NK-92 (cell line): ENCODE results near the gene CSF1R.
"Not testable (repeated sequence)": the region's sequence is repeated elsewhere in the genome, so short reads cannot be mapped to it uniquely, and the experiment has no call there.

Experiments
- DNase-seq: peaks from one replicate; lab custom pipeline; 2025; ENCODE audit not compliant: unreplicated experiment; lab: John Stamatoyannopoulos, UW

Gene CSF1R

GRCh38 chr5:150028047-150028446 is 58.3 kb downstream of the CSF1R start:
- DNase-seq = not testable (repeated sequence)

- DNase-seq = no peak
These were observed 59.6 kb downstream of the CSF1R start for GRCh38 chr5:150026682-150027172.

GRCh38 chr5:150024346-150024984 is 61.9 kb downstream of the CSF1R start:
- DNase-seq = no peak

- no peak for DNase-seq
These were observed 63.2 kb downstream of the CSF1R start for GRCh38 chr5:150023136-150023535.

- DNase-seq = no peak
These were observed 63.7 kb downstream of the CSF1R start for GRCh38 chr5:150022681-150023080.

GRCh38 chr5:150022158-150022531 is 64.2 kb downstream of the CSF1R start:
- no peak for DNase-seq

GRCh38 chr5:150021491-150022157 is 64.7 kb downstream of the CSF1R start:
- no peak for DNase-seq

- no peak for DNase-seq
These were observed 66.1 kb downstream of the CSF1R start for GRCh38 chr5:150020249-150020648.

GRCh38 chr5:150017226-150018005 is 68.9 kb downstream of the CSF1R start:
- no peak for DNase-seq

GRCh38 chr5:150016537-150016936 is 69.8 kb downstream of the CSF1R start:
- no peak for DNase-seq

- DNase-seq = no peak
These were observed 70.9 kb downstream of the CSF1R start for GRCh38 chr5:150015415-150015814.

- no peak for DNase-seq
These were observed 71.9 kb downstream of the CSF1R start for GRCh38 chr5:150014456-150014855.

- no peak for DNase-seq
These were observed 72.4 kb downstream of the CSF1R start for GRCh38 chr5:150013931-150014330.

- no peak for DNase-seq
These were observed 76.5 kb downstream of the CSF1R start for GRCh38 chr5:150009671-150010387.

GRCh38 chr5:150007050-150007449 is 79.3 kb downstream of the CSF1R start:
- DNase-seq = no peak

- no peak for DNase-seq
These were observed 80.0 kb downstream of the CSF1R start for GRCh38 chr5:150006318-150006717.
